Esophagus mucosa (tissue), 1 donor: ENCODE measurements around the gene FOXJ3. TPM values are rescaled to one million over a fixed set of nuclear protein-coding genes. Genes with fewer than 3 reads are reported as not detected.
A peak's percentile ranks its signal among the peaks of the same experiment; 100 is the strongest.

Experiments
- ATAC-seq: fragments of 200-7000 bp; cut with Tn5 transposase; one replicate; pipeline ENCODE4 v1.9.1; 2020
- total RNA-seq: library from RNA; stranded (reverse); gene quantifications from one replicate; pipeline ENCODE4 v1.2.4, GENCODE V29; 2023
- donor health status: DM: yes; HTN: yes; CAD: no.

FOXJ3 gene
- total RNA-seq, 1 donor from 2014 or later: 20.6 TPM

- no peak for ATAC-seq
Measured at GRCh38 chr1:42333662-42334239, 1.3 kb downstream of the FOXJ3 start.

DNA sequence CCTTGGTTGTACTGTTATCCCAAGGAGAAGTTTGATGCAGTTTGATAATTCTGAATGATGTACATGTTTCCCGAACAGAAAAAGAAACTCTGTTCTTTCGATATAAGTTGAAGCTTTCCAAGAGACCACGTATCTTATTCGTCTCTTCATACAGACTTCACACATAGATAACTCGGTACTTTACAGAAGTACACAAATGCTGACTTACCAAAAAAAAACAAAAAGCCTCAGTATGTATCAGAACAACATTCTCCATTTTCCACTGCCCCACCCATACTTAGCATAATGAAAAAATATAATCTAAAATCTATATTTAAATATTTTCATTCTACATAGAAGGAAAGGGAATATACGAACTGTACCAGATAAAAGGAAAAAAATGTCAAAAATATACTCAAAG is 2.2 kb downstream of the FOXJ3 start:
- no peak for ATAC-seq

- no peak for ATAC-seq
Measured at GRCh38 chr1:42330215-42330614, 4.8 kb downstream of the FOXJ3 start.

- no peak for ATAC-seq
Measured at GRCh38 chr1:42328916-42329496, 6.0 kb downstream of the FOXJ3 start.

DNA sequence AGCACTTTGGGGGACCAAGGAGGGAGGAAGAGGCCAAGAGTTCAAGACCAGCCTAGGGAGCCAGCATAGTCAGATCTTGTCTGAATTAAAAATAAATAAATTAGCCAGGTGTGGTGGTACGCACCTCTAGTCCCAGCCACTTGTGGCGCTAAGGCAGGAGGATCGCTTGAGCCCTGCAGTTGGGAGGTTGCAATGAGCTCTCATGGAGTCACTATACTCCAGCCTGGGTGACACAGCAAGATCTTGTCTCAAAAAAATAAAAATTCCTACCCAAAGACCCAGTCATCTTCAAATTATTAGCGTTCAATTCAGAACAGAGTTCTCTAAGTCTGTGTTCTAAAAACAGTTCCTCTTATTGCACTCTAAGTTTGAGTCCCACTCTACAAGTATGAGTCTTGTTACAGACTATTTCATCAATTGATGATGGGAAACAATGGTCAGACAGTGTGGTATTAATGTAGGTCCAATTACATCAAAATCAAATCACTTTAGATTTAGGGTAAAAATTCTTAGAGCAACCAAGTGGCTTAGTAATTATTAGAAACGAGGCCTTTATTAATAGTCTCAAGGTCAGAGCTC is 6.9 kb downstream of the FOXJ3 start:
- no peak for ATAC-seq

DNA sequence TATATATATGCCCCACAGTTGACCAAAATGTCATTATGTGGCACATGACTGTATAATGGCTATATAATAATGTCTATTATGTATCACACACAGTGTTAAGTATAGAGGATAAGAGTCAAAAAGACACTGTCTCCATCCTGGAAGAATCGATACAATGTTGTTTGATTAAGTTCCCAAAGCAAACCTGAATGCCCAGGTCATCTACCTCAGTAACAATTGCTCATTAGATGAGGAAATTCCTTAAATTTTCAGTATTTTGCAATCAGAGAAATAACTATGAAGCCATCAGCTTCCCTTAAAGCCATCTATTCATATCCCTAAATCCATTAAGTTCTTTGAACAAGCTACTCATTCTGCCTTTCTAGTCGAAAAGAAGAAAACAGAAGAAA is 10.0 kb downstream of the FOXJ3 start:
- no peak for ATAC-seq

- no peak for ATAC-seq
Measured at GRCh38 chr1:42324398-42325013, 10.5 kb downstream of the FOXJ3 start.

DNA sequence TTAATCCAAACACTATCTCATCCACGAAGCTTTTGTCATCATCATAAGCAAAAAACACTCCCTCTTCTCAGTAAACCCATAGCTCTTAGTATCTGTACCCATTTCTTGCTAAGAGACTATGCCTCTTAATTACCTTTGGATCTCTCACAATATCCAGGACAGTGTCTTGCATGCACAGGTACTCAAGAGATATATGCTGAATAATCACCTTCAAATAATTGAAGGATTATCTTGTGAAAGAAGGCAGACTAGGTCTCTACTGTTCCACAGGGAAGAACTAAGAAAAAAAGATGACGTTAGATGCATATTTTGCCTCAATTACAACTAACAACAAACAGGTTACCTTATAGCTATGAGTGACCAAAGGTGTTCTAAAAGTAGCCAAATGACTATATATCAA is 11.5 kb downstream of the FOXJ3 start:
- ATAC-seq: no peak

DNA sequence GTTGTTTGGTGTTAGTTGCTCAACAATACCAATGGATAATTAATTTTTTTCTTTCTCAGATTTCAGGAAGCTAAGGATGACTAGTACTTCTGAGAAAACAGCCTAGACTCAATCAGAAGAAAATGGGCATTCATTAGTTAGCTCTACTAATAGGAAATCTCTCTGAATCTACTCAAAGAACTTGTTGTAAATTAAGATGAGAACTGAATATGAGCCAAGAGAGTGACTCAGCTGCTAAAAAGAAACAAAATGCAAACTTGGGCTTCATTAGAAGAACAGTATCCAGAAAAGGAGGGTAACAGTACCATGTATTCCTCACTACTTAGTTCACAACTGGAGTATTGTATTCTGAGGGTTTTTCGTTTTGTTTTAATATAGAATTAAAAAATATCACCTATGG is 12.5 kb downstream of the FOXJ3 start:
- peak; percentile 22 for ATAC-seq

DNA sequence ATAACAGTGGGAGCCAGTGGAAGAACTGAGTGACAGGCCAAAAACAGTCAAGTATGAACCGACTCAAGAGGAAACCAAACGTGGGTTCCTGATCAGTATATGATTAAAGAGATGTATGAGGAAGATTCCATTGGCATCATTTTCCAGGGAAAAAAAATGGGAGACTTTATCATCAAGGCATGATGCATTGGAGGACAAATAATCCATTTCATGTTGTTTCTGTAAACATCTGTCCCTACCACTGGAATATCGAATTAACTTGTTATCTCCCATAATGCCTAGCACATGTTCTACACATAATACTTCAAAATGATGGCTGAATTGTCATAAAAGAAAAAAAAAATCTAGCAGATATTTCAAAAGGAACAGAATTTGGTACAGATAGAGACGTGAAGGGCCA is 13.3 kb downstream of the FOXJ3 start:
- ATAC-seq: no peak

GRCh38 chr1:42320708-42321107 is 14.3 kb downstream of the FOXJ3 start:
- no peak for ATAC-seq

- no peak for ATAC-seq
Measured at GRCh38 chr1:42319871-42320484, 15.1 kb downstream of the FOXJ3 start.

DNA sequence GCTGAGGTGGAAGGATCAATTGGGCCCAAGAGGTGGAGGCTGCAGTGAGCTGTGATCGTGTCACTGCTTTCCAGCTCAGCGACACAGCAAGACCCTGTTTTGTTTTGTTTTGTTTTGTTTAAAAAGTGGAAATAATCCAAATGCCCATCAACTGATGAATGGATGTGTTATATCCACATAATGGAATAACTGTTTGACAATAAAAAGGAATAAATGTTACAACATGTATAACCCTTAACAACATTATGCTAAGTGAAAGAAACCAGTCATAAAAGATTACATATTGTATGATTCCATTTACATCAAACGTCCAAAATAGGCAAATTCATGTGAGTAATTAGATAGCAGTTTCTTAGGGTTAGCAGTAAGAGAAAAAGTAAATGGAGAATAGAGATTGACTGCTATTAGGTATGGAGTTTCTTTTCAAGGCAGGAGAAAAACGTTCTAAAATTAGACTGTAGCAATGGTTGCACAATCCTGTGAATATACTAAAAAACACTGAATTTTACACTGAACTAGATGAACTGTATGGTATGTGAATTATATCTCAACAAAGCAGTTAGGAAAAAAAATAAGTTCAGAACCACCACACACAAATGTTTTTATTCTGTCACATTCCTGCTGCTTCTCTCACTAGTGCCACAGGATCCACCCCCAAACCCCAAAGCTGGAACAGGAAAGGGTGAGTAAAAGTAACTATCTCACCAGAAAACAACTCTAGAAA is 15.7 kb downstream of the FOXJ3 start:
- no peak for ATAC-seq

- no peak for ATAC-seq
Measured at GRCh38 chr1:42318601-42319000, 16.4 kb downstream of the FOXJ3 start.

DNA sequence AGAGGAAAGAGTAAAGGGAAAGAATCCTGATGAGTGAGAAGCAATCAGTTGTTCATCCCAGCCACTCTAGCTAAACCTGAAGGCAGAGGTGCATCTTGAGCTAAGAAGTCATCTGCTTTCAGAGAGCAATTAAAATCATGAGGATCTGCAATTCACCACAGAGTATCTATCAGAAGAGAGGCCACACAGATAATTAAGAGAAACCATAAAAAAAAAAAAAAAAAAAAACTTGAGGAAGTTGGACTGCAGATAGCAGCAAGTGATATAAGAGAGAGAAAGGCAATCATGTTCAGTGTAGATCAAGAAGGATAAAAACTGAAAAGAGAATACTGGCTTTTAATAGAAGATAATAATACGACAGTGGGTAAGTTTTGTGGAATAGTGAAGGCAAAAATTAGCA is 17.7 kb downstream of the FOXJ3 start:
- ATAC-seq: no peak

DNA sequence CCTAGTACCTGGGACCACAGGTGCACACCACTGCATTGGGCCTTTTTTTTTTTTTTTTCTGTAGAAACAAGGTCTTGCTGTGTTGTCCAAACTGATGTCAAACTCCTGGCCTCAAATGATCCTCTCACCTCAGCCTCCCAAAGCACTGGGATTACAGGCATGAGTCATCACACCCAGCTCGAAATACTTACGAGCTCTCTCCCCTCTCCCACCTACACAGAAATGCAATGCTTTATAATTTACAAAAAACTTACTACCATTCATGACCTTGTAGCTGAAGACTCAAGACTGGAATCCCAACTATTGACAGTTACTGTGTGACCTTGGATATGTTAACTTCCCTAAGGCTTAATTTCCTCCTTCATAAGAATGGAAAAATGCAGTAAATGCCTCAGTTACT is 18.7 kb downstream of the FOXJ3 start:
- ATAC-seq: no peak

GRCh38 chr1:42315500-42315899 is 19.5 kb downstream of the FOXJ3 start:
- ATAC-seq: no peak

DNA sequence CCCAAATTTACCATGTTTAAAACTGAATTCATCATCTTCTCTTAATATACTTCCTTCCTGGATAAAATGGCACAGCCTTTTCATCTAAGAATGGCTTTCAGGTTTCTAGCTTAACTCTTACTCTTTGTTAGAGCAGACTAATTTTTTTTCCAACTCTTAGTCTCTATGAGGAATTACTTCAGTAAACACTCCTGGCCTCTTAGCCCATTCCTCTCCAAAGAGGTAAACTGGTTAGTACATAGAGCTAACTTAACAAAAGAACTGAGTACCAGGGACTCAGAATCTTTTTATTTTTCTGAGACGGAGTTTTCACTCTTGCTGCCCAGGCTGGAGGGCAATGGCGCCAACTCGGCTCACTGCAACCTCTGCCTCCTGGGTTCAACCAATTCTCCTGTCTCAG is 21.1 kb downstream of the FOXJ3 start:
- ATAC-seq: no peak

GRCh38 chr1:42312576-42313212 is 22.3 kb downstream of the FOXJ3 start:
- ATAC-seq: no peak

GRCh38 chr1:42311897-42312296 is 23.1 kb downstream of the FOXJ3 start:
- no peak for ATAC-seq

- no peak for ATAC-seq
Measured at GRCh38 chr1:42311138-42311537, 23.9 kb downstream of the FOXJ3 start.

- no peak for ATAC-seq
Measured at GRCh38 chr1:42306977-42307376, 28.1 kb downstream of the FOXJ3 start.

DNA sequence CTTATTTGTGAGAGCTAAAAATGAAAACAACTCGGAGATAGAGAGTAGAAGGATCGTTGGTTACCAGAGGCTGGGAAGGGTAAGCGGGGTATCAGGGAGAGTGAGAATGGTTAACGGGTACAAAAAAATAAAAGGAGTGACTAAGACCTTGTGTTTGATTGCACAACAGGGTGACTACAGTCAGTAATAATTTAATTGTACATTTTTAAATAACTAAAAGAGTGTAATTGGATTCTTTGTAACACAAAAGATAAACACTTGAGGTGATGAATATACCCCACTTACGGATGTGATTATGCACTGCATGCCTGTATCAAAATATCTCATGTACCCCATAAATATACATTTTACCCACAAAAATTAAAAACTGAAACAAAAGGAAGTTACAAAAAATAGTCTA is 29.4 kb downstream of the FOXJ3 start:
- no peak for ATAC-seq
